ENCODE measurements around the gene ZNF750. TPM values are rescaled to one million over a fixed set of nuclear protein-coding genes. Genes with fewer than 3 reads are reported as not detected.

The ZNF750 gene
- total and polyA plus RNA-seq, 2 of the 13 experiments (the other 11 are each of a cell fraction or from before 2014, with no cell fraction given), result not detected

- TF ChIP-seq ZNF646 (CRISPR knock-in tag; IDR thresholded peaks at IDR 0.05) (no peak), PTBP1 (IDR thresholded peaks at IDR 0.05; ENCODE audit: low read depth, low read length, poor library complexity, severe bottlenecking) (no peak), CTCF (CRISPR knock-in tag; IDR thresholded peaks at IDR 0.05) (peak; percentile 78), ZBTB44 (CRISPR knock-in tag; IDR thresholded peaks at IDR 0.05) (no peak), ZZZ3 (CRISPR knock-in tag; IDR thresholded peaks at IDR 0.05; ENCODE audit: borderline replicate concordance) (no peak), GZF1 (CRISPR knock-in tag; IDR thresholded peaks at IDR 0.05) (0 out of 2 replicates have a peak, but pooled peaks have one; percentile 22), RCOR2 (CRISPR knock-in tag; IDR thresholded peaks at IDR 0.05) (no peak), ZNF746 (CRISPR knock-in tag; IDR thresholded peaks at IDR 0.05) (no peak), YY1 (IDR thresholded peaks at IDR 0.05; ENCODE audit: insufficient read depth, insufficient replicate concordance, low read depth, low read length) (peak; percentile 44), ZBTB20 (CRISPR knock-in tag; IDR thresholded peaks at IDR 0.05; ENCODE audit: borderline replicate concordance, low read depth) (no peak), ZFP62 (CRISPR knock-in tag; IDR thresholded peaks at IDR 0.05) (no peak), ZNF432 (CRISPR knock-in tag; IDR thresholded peaks at IDR 0.05; ENCODE audit: borderline replicate concordance) (no peak), GMEB1 (CRISPR knock-in tag; IDR thresholded peaks at IDR 0.05; ENCODE audit: borderline replicate concordance) (no peak), MXD3 (CRISPR knock-in tag; IDR thresholded peaks at IDR 0.05) (no peak), GATAD2A (CRISPR knock-in tag; IDR thresholded peaks at IDR 0.05) (0 out of 2 replicates have a peak, but pooled peaks have one; percentile 20), ZSCAN29 (CRISPR knock-in tag; conservative IDR thresholded peaks at IDR 0.05) (no peak), STAG1 (CRISPR knock-in tag; IDR thresholded peaks at IDR 0.05) (peak; percentile 65)
Measured at GRCh38 chr17:82876602-82877379, 37.0 kb upstream of the ZNF750 start (continued).
